Inferior parietal cortex (tissue), 1 donor: Measurements from ENCODE around the gene CD247.

Experiments used
- DNase-seq: peaks from one replicate; pipeline ENCODE4 v3.0.0-alpha.2; 2016; ENCODE audit errors: extremely low spot score

The CD247 gene

DNA sequence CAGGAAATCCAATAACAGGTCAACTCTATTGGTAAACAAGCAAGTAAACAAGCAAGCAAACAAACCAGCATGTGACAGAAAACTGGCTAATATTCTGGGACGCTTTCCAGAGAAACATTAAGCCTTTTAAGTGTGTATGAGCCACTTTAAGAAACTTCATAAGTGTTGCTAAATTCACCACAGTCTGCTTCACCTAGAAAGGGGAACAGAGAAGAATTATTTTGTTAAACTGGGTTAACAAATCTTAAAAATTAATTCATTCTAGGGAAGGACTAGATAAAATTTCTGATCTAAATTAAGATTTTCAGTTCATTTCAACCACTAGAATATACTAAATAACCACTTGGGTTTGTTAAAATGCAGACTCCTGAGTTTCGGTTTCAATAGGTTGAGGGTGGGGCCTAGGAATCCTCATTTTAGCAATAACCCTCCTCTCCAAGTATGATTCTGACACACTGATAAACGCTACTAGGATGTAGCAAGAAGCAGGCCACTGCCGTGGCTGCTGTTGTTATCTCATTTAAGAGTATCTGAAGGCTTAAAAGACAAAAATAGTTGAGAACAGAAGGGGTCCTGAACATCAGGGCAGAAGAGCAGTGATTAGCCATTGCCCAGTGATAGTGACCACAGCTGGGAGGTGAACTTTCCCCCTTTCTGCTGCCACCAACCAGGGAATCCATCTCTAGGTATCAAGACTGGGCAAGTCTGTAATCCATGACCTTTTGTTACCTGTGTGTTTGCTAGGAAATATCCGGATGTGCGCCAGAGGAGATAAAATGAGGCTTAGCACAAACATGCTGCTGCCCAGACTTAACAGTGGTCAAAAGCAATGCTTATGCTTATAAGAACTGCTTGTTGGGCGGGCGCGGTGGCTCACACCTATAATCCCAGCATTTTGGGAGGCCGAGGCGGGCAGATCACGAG is 24.0 kb upstream of the CD247 start:
- no peak for DNase-seq

- no peak for DNase-seq
Observed at GRCh38 chr1:167541610-167542009, 23.3 kb upstream of the CD247 start.

DNA sequence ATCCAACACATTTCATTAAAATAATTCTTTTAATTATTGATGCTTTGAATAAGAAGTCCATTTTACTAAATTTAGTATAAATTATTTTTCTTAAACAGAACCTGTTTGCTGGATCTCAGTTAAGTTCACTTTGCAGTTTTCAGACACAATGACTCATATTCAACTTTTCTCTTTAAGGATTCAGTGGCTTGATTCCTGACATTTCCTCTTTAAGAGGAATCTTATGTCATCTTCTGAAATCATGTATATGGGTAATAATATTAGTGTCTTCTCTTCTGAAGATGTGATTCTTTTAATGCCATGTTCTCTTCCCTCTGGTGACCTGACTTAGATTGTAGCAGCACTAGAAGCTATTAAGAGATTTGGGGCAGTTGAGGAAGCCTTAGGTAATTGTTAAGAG is 22.7 kb upstream of the CD247 start:
- no peak for DNase-seq

GRCh38 chr1:167538657-167539056 is 20.3 kb upstream of the CD247 start:
- no peak for DNase-seq

DNA sequence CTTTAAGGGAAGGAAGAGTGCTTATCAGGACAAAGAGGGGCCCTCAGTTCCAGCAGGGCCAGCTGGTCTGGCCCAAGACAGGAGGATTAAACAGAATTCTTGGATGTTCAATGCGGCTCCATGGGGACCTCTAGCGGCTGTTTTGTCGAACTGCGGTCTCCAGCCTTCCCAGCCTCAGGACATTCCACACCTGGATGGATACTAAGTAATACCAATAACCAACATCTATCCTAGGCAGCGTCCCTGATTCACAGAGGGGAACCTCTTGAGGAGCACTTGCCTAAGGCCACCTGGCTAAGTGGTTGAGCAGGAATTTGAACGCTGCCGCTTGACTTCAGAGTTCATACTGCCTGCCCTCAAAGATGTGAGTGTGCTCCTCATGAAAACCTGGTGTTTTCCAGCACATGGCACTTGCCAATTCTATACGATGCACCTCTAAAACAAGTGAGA is 15.5 kb upstream of the CD247 start:
- peak; percentile 90 for DNase-seq

DNA sequence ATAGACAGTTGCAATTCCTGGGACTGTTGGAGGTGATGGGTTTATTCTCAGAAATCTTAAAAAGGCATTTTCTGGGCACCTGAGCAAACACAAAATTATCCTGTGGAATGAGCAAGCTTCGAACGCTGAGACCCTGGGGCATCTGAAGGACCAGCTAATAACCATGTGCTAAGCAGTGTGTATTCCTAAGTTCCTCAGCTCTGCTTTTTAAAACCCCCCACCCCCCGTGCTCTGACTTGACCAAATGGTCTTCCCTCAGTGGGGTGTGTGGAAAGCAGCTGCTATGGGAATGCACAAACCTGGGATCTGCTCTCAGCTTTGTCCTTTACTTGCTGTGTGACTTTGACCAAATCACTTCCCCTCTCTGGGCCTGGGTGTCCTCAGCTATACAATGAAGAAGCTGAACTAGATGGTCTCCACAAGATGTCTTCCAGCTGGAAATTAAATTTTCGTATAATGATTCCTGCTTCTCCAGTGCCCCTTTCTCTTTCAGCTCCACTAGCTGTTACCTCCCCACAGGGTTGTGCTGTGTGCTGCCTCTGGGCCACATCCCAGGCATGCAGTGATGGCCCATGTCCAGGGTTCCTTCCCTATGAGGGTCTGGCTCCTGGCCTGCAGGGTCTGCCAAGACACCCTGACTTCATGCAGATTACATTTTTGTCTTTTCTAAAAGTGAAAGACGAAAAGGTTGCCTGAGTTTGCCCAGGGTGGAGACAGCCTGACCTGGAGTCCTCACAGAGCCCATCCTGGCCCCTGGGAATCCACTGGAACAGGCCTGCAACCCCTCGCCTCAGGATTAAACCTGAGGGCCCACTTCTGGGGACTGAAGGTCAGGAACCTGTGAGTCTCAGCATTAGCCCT is 14.9 kb upstream of the CD247 start:
- no peak for DNase-seq

GRCh38 chr1:167532375-167532774 is 14.0 kb upstream of the CD247 start:
- DNase-seq, result no peak

GRCh38 chr1:167529829-167530474 is 11.6 kb upstream of the CD247 start:
- DNase-seq, result peak; percentile 64

GRCh38 chr1:167528057-167528728 is 9.9 kb upstream of the CD247 start:
- no peak for DNase-seq

GRCh38 chr1:167526667-167527383 is 8.5 kb upstream of the CD247 start:
- DNase-seq, result no peak

- DNase-seq, result peak; percentile 76
Observed at GRCh38 chr1:167524651-167525050, 6.3 kb upstream of the CD247 start.

GRCh38 chr1:167522246-167522645 is 3.9 kb upstream of the CD247 start:
- no peak for DNase-seq

DNA sequence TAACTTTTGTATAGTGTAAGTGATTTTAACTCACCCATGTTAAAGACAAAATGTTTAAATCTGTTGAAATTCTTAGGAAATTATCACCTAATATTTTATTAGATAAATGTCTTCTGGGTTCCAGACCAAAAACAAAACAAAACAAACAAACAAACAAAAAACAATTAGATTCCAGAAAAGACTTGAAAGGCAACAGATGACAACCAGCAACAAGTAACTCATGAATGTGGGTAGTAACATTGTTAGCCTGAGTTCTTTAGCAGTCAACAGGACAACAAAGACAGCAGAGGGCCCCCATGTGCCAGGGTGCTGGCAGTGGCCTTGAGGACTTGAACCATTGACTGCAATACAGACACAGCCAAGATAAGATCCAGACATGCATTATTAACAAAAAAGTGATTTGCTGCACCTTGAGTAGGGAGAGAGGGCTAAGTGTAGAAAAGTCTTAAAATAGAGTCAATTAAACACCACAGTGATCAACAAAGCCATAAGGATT is 2.4 kb upstream of the CD247 start:
- no peak for DNase-seq

DNA sequence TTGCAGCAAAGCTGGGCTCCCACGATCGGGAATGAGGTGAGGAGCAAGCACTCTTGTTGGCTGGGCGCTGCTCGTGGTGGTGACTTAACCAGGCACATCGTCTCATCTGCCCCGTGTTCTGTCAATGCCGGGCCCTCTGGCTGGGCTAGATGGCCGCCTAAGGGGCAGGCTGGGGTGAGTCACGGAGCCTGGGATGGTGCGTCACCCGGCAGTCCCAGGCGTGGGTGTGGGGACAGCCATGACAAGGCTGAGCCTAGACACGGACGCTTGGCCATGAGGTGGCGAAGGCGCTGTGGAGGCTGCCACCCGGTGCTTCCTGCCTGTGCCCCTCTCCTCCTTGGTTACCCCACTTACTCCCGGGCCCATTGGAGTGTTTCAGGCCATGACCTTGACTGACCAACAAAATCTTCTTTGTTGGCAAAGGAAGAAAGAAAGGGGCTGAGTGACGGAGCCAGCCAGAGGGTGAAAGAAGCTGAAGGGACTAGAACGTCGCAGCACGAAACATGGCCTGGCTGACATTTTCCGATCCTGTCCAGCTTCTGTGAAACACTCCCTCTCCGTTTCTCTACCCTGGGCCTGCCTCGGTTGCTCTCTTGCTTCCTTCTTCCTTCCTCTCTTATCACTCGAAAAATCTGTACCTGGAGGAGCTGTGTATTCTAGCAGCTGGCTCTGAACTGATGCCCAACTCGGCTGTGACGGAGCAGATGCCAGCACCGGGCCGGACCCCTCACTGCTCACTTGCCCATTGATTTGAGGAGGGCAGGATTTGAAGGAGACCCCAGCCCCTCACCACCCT is 596 bp downstream of the CD247 start:
- no peak for DNase-seq

- no peak for DNase-seq
Observed at GRCh38 chr1:167516404-167517388, 1.6 kb downstream of the CD247 start.

DNA sequence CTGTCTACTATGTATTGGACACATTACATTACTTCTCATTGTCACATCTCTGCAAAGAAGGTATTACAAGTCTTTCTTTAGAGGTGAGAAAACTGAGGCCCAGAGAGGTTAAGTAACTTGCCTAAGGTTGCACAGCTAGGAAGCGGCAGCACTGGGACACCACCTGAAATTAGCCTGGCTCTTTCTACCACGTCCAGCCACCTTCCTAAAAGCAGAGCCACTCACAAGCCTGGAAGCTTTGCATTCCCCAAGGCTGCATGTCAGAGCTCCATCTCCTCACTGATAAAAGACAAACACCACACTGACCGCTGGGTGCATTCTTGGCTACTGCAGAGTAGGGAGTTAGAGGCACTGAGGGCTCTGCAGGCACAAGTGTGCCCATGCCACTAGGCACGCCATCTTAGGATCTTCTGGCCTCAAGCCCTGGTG is 2.4 kb downstream of the CD247 start:
- no peak for DNase-seq

- DNase-seq, result no peak
Observed at GRCh38 chr1:167515461-167515860, 2.9 kb downstream of the CD247 start.

- DNase-seq, result no peak
Observed at GRCh38 chr1:167514288-167514687, 4.0 kb downstream of the CD247 start.
